ENCODE results near the gene GRID2. TPM values are rescaled to one million over a fixed set of nuclear protein-coding genes. Genes with fewer than 3 reads are reported as not detected.

Gene GRID2
- total RNA-seq, 1 donor from 2014 or later: not detected

GRCh38 chr4:93320356-93320755 lies 1016.6 kb downstream of the GRID2 start:
- DNase-seq (ENCODE audit: low read depth): no peak
- TF ChIP-seq CTCF (conservative IDR thresholded peaks at IDR 0.05; ENCODE audit: low read depth, low read length): no peak
- H3K4me3 ChIP-seq (ENCODE audit: low read depth, low read length): no peak overlapping the region

DNA sequence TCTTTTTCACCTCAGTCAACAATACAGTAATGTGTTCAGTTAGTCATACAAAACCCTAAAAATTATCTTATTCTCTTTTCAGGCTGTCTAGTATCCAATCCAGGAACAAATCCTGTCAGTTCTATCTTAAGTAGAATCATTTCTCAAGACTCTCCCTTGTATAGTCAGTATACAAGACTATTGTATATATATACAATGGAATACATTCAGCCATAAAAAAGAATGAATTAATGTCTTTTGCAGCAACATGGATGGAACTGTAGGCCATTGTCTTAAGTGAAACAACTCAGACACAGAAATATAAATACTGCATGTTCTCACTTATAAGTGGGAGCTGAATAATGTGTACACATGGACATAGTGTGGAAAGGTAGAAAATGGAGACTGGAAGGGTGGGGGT lies 1023.6 kb downstream of the GRID2 start:
- TF ChIP-seq CTCF (conservative IDR thresholded peaks at IDR 0.05; ENCODE audit: low read depth, low read length): no peak
- DNase-seq (ENCODE audit: low read depth): no peak
- H3K4me3 ChIP-seq (ENCODE audit: low read depth, low read length): no peak overlapping the region

DNA sequence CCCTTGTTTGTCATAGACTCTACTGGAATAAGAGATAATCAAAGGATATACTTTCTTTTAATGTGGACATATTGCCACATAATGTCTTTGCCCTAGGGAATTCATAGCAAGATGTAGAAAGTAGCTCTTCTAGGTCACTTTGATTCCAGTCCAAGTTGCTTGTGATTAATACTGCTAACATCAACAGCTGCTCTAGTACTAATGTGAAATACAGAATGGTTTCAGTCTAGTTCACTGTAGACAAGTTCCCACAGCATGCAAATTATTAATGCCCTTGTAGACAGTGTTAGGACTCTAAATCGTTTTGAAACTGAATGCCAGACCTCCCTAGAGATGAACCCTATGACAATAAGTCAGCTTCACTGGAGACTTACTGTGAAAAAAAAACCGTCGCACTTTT lies 1030.2 kb downstream of the GRID2 start:
- DNase-seq (ENCODE audit: low read depth): no peak
- TF ChIP-seq CTCF (conservative IDR thresholded peaks at IDR 0.05; ENCODE audit: low read depth, low read length): no peak
- H3K4me3 ChIP-seq (ENCODE audit: low read depth, low read length): no peak overlapping the region

DNA sequence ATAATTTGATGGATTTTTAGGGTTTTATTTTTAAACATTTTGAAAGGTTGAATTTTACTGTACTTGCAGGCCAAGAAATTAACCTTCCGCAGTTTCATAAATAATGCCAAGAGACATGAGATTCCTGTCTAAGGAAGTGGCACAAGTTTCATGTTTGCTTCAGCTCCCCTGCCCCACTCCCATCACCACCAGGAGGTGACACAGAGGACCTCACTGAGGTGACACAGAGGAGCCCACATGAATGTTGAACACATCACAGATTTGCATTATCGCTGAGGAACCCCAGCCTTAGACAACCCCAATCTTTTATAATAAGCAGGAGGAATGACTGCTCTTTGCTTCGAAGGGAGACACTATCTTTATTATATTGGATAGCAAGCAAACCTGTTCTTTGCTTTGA lies 1033.4 kb downstream of the GRID2 start:
- H3K4me3 ChIP-seq (ENCODE audit: low read depth, low read length): no peak overlapping the region
- TF ChIP-seq CTCF (conservative IDR thresholded peaks at IDR 0.05; ENCODE audit: low read depth, low read length): no peak
- no peak for DNase-seq (ENCODE audit: low read depth)

DNA sequence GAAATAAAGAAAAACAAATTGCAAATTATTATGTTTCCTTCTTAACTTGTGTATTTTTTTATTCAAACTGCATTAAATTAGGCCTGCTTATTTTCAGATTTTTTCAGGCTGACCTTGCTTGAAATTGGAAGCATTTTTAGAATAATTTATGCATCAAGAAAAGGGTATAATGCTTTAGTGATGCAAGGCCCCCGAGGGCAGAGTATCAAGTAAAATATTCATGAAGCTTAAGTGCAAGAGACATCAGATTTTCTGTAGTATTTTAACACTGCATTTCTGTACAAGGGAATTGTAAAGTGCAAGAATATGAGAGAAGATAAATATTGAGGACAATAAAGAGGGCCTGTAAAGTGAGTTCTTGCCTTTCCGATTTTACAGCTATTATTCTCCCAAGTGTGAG lies 1039.0 kb downstream of the GRID2 start:
- DNase-seq (ENCODE audit: low read depth): no peak
- TF ChIP-seq CTCF (conservative IDR thresholded peaks at IDR 0.05; ENCODE audit: low read depth, low read length): no peak
- H3K4me3 ChIP-seq (ENCODE audit: low read depth, low read length): no peak overlapping the region

GRCh38 chr4:93346840-93347239 lies 1043.1 kb downstream of the GRID2 start:
- no peak overlapping the region for H3K4me3 ChIP-seq (ENCODE audit: low read depth, low read length)
- TF ChIP-seq CTCF (conservative IDR thresholded peaks at IDR 0.05; ENCODE audit: low read depth, low read length): no peak
- DNase-seq (ENCODE audit: low read depth): no peak

- DNase-seq (ENCODE audit: low read depth): no peak
- no peak overlapping the region for H3K4me3 ChIP-seq (ENCODE audit: low read depth, low read length)
- TF ChIP-seq CTCF (conservative IDR thresholded peaks at IDR 0.05; ENCODE audit: low read depth, low read length): no peak
These were observed 1045.1 kb downstream of the GRID2 start for GRCh38 chr4:93348896-93349295.

Data from epithelial cell of proximal tubule (primary cell).